GM19099 (cell line): ENCODE measurements around the gene GAL.

Source experiments
- POLR2A ChIP-seq: IDR thresholded peaks from 3 replicates; pipeline ENCODE4 v1.6.1; 2011; ENCODE audit warnings: low read depth; ENCODE audit not compliant: insufficient read length; ENCODE audit errors: extremely low read depth

Gene GAL

GRCh38 chr11:68669301-68670090 lies 14.8 kb upstream of the GAL start:
- no peak for TF ChIP-seq POLR2A

GRCh38 chr11:68670208-68670992 lies 13.9 kb upstream of the GAL start:
- no peak for TF ChIP-seq POLR2A

DNA sequence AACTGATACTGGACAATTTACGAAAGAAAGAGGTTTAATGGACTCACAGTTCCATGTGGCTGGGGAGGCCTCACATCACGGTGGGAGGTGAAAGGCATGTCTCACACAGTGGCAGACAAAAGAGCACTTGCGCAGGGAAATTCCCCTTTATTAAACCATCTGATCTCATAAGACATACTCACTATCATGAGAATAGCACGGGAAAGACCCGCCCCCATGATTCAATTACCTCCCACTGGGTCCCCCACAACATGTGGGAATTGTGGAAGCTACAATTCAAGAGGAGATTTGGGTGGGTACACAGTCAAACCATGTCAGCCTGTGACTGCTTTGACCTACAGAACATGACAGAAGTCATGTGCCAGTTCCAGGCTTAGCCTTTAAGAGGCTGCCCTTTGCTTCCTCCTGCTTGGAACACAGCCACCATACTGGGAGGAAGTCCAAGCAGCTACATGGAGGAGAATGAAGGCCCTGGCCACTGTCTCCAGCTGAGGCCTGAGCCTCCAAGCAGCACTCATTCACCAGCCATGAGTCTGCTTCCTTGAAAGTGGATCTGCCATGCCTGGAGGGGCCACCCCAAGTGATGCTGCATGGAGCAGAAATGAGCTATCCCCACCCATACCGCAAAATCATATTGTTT lies 10.9 kb upstream of the GAL start:
- TF ChIP-seq POLR2A: no peak

GRCh38 chr11:68673991-68674390 lies 10.4 kb upstream of the GAL start:
- no peak for TF ChIP-seq POLR2A

- TF ChIP-seq POLR2A: no peak
These were observed 9.9 kb upstream of the GAL start for GRCh38 chr11:68674461-68674860.

- TF ChIP-seq POLR2A: no peak
These were observed 6.9 kb upstream of the GAL start for GRCh38 chr11:68677432-68677831.

GRCh38 chr11:68678031-68678441 lies 6.3 kb upstream of the GAL start:
- TF ChIP-seq POLR2A: no peak

GRCh38 chr11:68680541-68681231 lies 3.7 kb upstream of the GAL start:
- no peak for TF ChIP-seq POLR2A

- no peak for TF ChIP-seq POLR2A
These were observed 1.8 kb upstream of the GAL start for GRCh38 chr11:68682531-68682961.

- TF ChIP-seq POLR2A: no peak
These were observed 1.2 kb upstream of the GAL start for GRCh38 chr11:68683121-68683520.

DNA sequence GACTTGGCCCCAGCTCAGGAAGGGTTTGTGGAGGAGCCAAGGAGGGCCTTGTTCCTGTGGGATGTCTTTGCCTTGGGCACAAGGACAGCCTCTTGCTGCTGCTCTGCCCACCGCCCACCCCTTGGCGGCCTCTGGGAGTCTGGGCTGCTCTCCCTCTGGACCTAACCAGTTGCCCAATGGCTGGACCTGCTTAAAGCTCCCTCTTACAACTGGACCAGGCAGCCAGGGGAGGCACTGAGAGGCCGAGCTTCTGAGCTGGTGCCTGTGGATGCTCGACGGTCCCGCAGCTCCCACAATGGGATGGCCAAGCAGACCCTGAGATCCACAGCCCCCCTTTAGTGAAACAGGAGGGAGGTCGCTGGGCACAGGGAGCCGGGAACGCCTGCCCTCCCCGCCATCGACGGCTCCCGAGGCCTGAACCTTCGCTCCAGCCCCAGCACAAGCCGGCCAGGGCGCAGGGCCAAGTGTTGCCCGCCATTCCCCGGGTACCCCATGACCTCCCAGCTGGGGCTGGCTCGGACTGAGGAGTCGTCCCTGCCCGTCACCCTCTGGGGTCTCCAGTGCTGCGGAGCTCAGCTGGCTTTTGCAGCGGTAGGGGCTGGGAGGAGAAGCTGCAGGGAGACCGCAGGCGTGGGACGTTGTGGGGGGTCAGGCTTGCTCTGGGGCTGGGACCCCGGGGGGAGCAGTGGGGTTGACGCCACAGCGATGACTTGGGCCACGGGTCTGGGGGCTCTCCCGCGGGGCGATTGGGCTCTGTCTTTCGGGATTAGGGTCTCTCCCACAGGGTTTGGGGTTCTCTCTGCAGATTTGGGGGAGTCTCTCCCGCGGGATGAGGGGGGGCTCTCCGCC lies 584 bp upstream of the GAL start:
- no peak for TF ChIP-seq POLR2A

DNA sequence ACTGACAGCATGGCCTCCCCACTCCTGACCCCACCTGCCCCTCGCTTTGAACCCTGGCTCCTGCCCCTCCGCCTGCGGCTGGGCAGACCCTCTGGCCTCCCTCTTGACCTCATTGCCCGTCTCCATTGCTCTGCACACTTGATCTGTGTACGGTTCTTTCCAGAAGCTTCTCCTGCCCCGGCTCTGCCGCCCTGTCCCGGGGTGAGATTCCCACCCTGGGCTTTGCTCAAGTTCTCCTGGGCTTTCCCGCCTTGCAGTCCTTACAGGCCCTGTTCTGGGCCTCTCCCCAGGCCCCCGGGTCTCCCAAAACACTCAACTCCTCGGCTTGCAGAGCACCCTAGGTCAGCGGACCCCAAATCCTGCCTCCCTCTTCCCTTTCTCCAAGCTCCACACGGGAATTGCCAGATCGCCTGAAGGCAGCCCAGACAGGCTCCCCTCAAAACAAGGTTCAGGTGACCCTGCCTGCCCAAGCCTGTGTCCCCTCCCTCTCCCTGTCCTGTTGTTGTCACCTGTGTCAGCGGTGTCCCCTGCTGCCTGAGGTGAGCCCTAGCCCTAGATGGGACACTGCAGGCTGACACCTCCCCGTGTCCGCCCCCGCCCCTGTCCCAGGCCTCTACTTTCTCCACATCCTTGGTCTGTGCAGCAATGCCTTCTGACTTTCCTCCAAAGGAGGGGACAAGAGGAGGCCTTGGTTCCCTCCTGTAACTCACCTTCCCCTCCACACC lies 1.5 kb downstream of the GAL start:
- no peak for TF ChIP-seq POLR2A

- no peak for TF ChIP-seq POLR2A
These were observed 2.1 kb downstream of the GAL start for GRCh38 chr11:68686486-68686885.
